LNCaP clone FGC (cell line): ENCODE data around the gene LILRB5.
"Not testable (repeated sequence)": the region's sequence is repeated elsewhere in the genome, so short reads cannot be mapped to it uniquely, and the experiment has no call there.

Experiments
- DNase-seq: peaks from one replicate; pipeline ENCODE4 v3.0.0-alpha.2; 2011; ENCODE audit warnings: low read depth
- H3K4me3 ChIP-seq: 2 replicates; pipeline ENCODE4 v1.5.1; 2011; ENCODE audit warnings: mild to moderate bottlenecking, low read depth, low read length, control low read depth
- CTCF ChIP-seq: IDR thresholded peaks from 2 replicates; pipeline ENCODE4 v1.5.1; 2012; ENCODE audit warnings: mild to moderate bottlenecking; ENCODE audit not compliant: control insufficient read depth, insufficient read depth; ENCODE audit errors: extremely low read depth

Gene LILRB5

GRCh38 chr19:54279406-54279962 lies 22.4 kb upstream of the LILRB5 start:
- H3K4me3 ChIP-seq = no peak overlapping the region
- no peak for TF ChIP-seq CTCF
- no peak for DNase-seq

- not testable (repeated sequence) for H3K4me3 ChIP-seq, DNase-seq
Observed at GRCh38 chr19:54278571-54279195, 21.6 kb upstream of the LILRB5 start.

- DNase-seq, H3K4me3 ChIP-seq: not testable (repeated sequence)
Observed at GRCh38 chr19:54278056-54278455, 21.0 kb upstream of the LILRB5 start.

- DNase-seq, H3K4me3 ChIP-seq: not testable (repeated sequence)
Observed at GRCh38 chr19:54277111-54277615, 20.1 kb upstream of the LILRB5 start.

GRCh38 chr19:54275951-54276350 lies 18.9 kb upstream of the LILRB5 start:
- TF ChIP-seq CTCF = no peak
- no peak for DNase-seq
- H3K4me3 ChIP-seq = no peak overlapping the region

GRCh38 chr19:54274516-54274915 lies 17.4 kb upstream of the LILRB5 start:
- not testable (repeated sequence) for DNase-seq, H3K4me3 ChIP-seq

GRCh38 chr19:54273821-54274220 lies 16.7 kb upstream of the LILRB5 start:
- no peak for TF ChIP-seq CTCF
- no peak overlapping the region for H3K4me3 ChIP-seq
- DNase-seq = no peak

- DNase-seq, H3K4me3 ChIP-seq: not testable (repeated sequence)
Observed at GRCh38 chr19:54272181-54272580, 15.1 kb upstream of the LILRB5 start.

GRCh38 chr19:54271587-54271986 lies 14.5 kb upstream of the LILRB5 start:
- H3K4me3 ChIP-seq, DNase-seq: not testable (repeated sequence)

GRCh38 chr19:54271106-54271505 lies 14.0 kb upstream of the LILRB5 start:
- H3K4me3 ChIP-seq = no peak overlapping the region
- no peak for TF ChIP-seq CTCF
- DNase-seq = no peak
